ENCODE data around the gene AUP1.
A peak's percentile ranks its signal among the peaks of the same experiment; 100 is the strongest.

AUP1 gene

GRCh38 chr2:74503506-74504475 lies 25.7 kb downstream of the AUP1 start:
- H3K4me3 ChIP-seq (ENCODE audit: low read depth, low read length), result peak overlapping the region; percentile 59
- no peak for TF ChIP-seq CTCF (IDR thresholded peaks at IDR 0.05; ENCODE audit: low read depth, low read length)

GRCh38 chr2:74502720-74503505 lies 26.6 kb downstream of the AUP1 start:
- no peak for TF ChIP-seq CTCF (IDR thresholded peaks at IDR 0.05; ENCODE audit: low read depth, low read length)
- H3K4me3 ChIP-seq (ENCODE audit: low read depth, low read length), result peak overlapping the region; percentile 59

- TF ChIP-seq CTCF (IDR thresholded peaks at IDR 0.05; ENCODE audit: low read depth, low read length), result no peak
- peak overlapping the region; percentile 59 for H3K4me3 ChIP-seq (ENCODE audit: low read depth, low read length)
These were observed 27.3 kb downstream of the AUP1 start for GRCh38 chr2:74502147-74502719.

- no peak for TF ChIP-seq CTCF (IDR thresholded peaks at IDR 0.05; ENCODE audit: low read depth, low read length)
- no peak overlapping the region for H3K4me3 ChIP-seq (ENCODE audit: low read depth, low read length)
These were observed 28.0 kb downstream of the AUP1 start for GRCh38 chr2:74501335-74502071.

GRCh38 chr2:74500578-74500946 lies 28.9 kb downstream of the AUP1 start:
- no peak overlapping the region for H3K4me3 ChIP-seq (ENCODE audit: low read depth, low read length)
- no peak for TF ChIP-seq CTCF (IDR thresholded peaks at IDR 0.05; ENCODE audit: low read depth, low read length)

GRCh38 chr2:74499940-74500577 lies 29.4 kb downstream of the AUP1 start:
- no peak overlapping the region for H3K4me3 ChIP-seq (ENCODE audit: low read depth, low read length)
- TF ChIP-seq CTCF (IDR thresholded peaks at IDR 0.05; ENCODE audit: low read depth, low read length), result no peak
